Heart left ventricle (tissue), 13 donors: ENCODE data around the gene TMEM222.

Experiments
- POLR2A ChIP-seq, 2 donors: fragments of 450-650 bp; IDR thresholded peaks; one replicate each; pipeline ENCODE4 v1.6.1; 2017; ENCODE audit warnings: antibody characterized with exemption in 2 of 2, mild to moderate bottlenecking in 2 of 2, moderate library complexity in 2 of 2
- TF ChIP-seq, protein P1 (sequence below), 12 donors: fragments of 200-600 bp; sonication (generic) in 4 of 12; IDR thresholded peaks; one replicate each; pipeline versions ENCODE4 v1.5.0 to v1.8.0; 2018 to 2022; ENCODE audit warnings: antibody characterized with exemption in 12 of 12, mild to moderate bottlenecking in 5 of 12
- donor health status: ischemic (EF 13 %, LVEDD 7.1; RV severe dilation, severe dysfunction).
- donor health status: DM: no; HTN: yes; CAD: no.
- donor health status: DM: no; HTN: no; CAD: no.
- donor health status: ischemic (EF 25% LVEDD 6.9; RV normal size, moderate dysfunction).
- donor health status: ischemic (EF 25% LVEDD 5.7; RV mildly dilated, moderate dysfunction).
- donor health status: ischemic (EF 35%, LVEDD 5.7; RV mildly dilated, moderate dysfunction).
- donor health status: nonischemic (EF 11% LVEDD 7.7; RV severe dilation, severe dysfunction).
- donor health status: DM: yes; HTN: yes; CAD: no.
- donor health status: PGD.
- donor health status: ischemic (EF 29% LVEDD 5.4; RV normal size, mild dysfunction).
- donor health status: nonischemic (EF 23%, LVEDD 6.1; RV moderate dilation, normal function).

- TF ChIP-seq, protein P1, sequence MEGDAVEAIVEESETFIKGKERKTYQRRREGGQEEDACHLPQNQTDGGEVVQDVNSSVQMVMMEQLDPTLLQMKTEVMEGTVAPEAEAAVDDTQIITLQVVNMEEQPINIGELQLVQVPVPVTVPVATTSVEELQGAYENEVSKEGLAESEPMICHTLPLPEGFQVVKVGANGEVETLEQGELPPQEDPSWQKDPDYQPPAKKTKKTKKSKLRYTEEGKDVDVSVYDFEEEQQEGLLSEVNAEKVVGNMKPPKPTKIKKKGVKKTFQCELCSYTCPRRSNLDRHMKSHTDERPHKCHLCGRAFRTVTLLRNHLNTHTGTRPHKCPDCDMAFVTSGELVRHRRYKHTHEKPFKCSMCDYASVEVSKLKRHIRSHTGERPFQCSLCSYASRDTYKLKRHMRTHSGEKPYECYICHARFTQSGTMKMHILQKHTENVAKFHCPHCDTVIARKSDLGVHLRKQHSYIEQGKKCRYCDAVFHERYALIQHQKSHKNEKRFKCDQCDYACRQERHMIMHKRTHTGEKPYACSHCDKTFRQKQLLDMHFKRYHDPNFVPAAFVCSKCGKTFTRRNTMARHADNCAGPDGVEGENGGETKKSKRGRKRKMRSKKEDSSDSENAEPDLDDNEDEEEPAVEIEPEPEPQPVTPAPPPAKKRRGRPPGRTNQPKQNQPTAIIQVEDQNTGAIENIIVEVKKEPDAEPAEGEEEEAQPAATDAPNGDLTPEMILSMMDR (IDR thresholded peaks at IDR 0.05) = peak in 3 of 12 donors; percentile 3 to 13 (median 10)
- no peak for TF ChIP-seq POLR2A (IDR thresholded peaks at IDR 0.05)
These were observed 20.9 kb upstream of the TMEM222 start for GRCh38 chr1:27301052-27301422.
